ENCODE results near the gene ENPP6.

Gene ENPP6

GRCh38 chr4:184192933-184193332 lies 24.7 kb downstream of the ENPP6 start:
- no peak for DNase-seq (ENCODE audit: extremely low read depth in 1 of 2, low read depth in 1 of 2)

GRCh38 chr4:184191267-184191666 lies 26.4 kb downstream of the ENPP6 start:
- DNase-seq (ENCODE audit: extremely low read depth in 1 of 2, low read depth in 1 of 2) = no peak

- no peak for DNase-seq (ENCODE audit: extremely low read depth in 1 of 2, low read depth in 1 of 2)
Measured at GRCh38 chr4:184190711-184191110, 27.0 kb downstream of the ENPP6 start.

GRCh38 chr4:184189966-184190365 lies 27.7 kb downstream of the ENPP6 start:
- DNase-seq (ENCODE audit: extremely low read depth in 1 of 2, low read depth in 1 of 2) = no peak

GRCh38 chr4:184188443-184189400 lies 29.0 kb downstream of the ENPP6 start:
- DNase-seq (ENCODE audit: extremely low read depth in 1 of 2, low read depth in 1 of 2) = no peak

- no peak for DNase-seq (ENCODE audit: extremely low read depth in 1 of 2, low read depth in 1 of 2)
Measured at GRCh38 chr4:184177271-184177670, 40.4 kb downstream of the ENPP6 start.

GRCh38 chr4:184174571-184175488 lies 42.8 kb downstream of the ENPP6 start:
- no peak for DNase-seq (ENCODE audit: extremely low read depth in 1 of 2, low read depth in 1 of 2)

GRCh38 chr4:184171011-184171410 lies 46.7 kb downstream of the ENPP6 start:
- DNase-seq (ENCODE audit: extremely low read depth in 1 of 2, low read depth in 1 of 2) = no peak

GRCh38 chr4:184169225-184169867 lies 48.3 kb downstream of the ENPP6 start:
- DNase-seq (ENCODE audit: extremely low read depth in 1 of 2, low read depth in 1 of 2) = no peak

GRCh38 chr4:184168406-184169019 lies 49.2 kb downstream of the ENPP6 start:
- peak in 1 of 2 donors; percentile 37 for DNase-seq (ENCODE audit: extremely low read depth in 1 of 2, low read depth in 1 of 2)

- DNase-seq (ENCODE audit: extremely low read depth in 1 of 2, low read depth in 1 of 2) = no peak
Measured at GRCh38 chr4:184167576-184167975, 50.1 kb downstream of the ENPP6 start.

- no peak for DNase-seq (ENCODE audit: extremely low read depth in 1 of 2, low read depth in 1 of 2)
Measured at GRCh38 chr4:184166736-184167135, 50.9 kb downstream of the ENPP6 start.

GRCh38 chr4:184165291-184165690 lies 52.4 kb downstream of the ENPP6 start:
- no peak for DNase-seq (ENCODE audit: extremely low read depth in 1 of 2, low read depth in 1 of 2)

- DNase-seq (ENCODE audit: extremely low read depth in 1 of 2, low read depth in 1 of 2) = no peak
Measured at GRCh38 chr4:184163813-184164212, 53.9 kb downstream of the ENPP6 start.

GRCh38 chr4:184162596-184162995 lies 55.1 kb downstream of the ENPP6 start:
- DNase-seq (ENCODE audit: extremely low read depth in 1 of 2, low read depth in 1 of 2) = no peak

- DNase-seq (ENCODE audit: extremely low read depth in 1 of 2, low read depth in 1 of 2) = no peak
Measured at GRCh38 chr4:184157322-184157721, 60.4 kb downstream of the ENPP6 start.

GRCh38 chr4:184156163-184156920 lies 61.3 kb downstream of the ENPP6 start:
- no peak for DNase-seq (ENCODE audit: extremely low read depth in 1 of 2, low read depth in 1 of 2)

GRCh38 chr4:184154199-184154598 lies 63.5 kb downstream of the ENPP6 start:
- DNase-seq (ENCODE audit: extremely low read depth in 1 of 2, low read depth in 1 of 2) = no peak

- no peak for DNase-seq (ENCODE audit: extremely low read depth in 1 of 2, low read depth in 1 of 2)
Measured at GRCh38 chr4:184153781-184154180, 63.9 kb downstream of the ENPP6 start.

GRCh38 chr4:184151988-184152485 lies 65.6 kb downstream of the ENPP6 start:
- no peak for DNase-seq (ENCODE audit: extremely low read depth in 1 of 2, low read depth in 1 of 2)

All from activated CD8-positive, alpha-beta memory T cell treated with anti-CD3 and anti-CD28 coated beads for 1 hour (primary cell).